RWPE1 (cell line): ENCODE data around the gene FKTN.
"Not testable (repeated sequence)": the region's sequence is repeated elsewhere in the genome, so short reads cannot be mapped to it uniquely, and the experiment has no call there.

Experiments
- CTCF ChIA-PET: fragments of 350-600 bp; sonication (Branson Sonifier 250); formaldehyde crosslinking; extraction: SDS; loops from one replicate; lab custom pipeline; 2021; lab: Yijun Ruan, JAX
- POLR2A ChIA-PET: fragments of 400-600 bp; formaldehyde crosslinking; extraction: SDS; loops from one replicate; lab custom pipeline; 2020; ENCODE audit warnings: antibody characterized with exemption; ENCODE audit not compliant: low non-redundant PET; lab: Yijun Ruan, JAX
- DNase-seq: peaks from one replicate; pipeline ENCODE4 v3.0.0; 2012; ENCODE audit warnings: low spot score
- H3K27ac ChIP-seq: fragments of 450-650 bp; 2 replicates; pipeline ENCODE4 v1.5.1; 2017
- CTCF ChIP-seq: fragments of 450-650 bp; conservative IDR thresholded peaks from 2 replicates; pipeline ENCODE4 v1.5.1; 2017; ENCODE audit warnings: low read depth, mild to moderate bottlenecking

Gene FKTN

GRCh38 chr9:105557804-105558610 is at the start of gene FKTN:
TSS of gene FKTN (plus strand) at chr9:105558131. CDS start at chr9:105575033, 16,902 bp downstream.
- CTCF ChIA-PET = interaction anchor here (0.6 to 0.7 kb wide), 2 partner anchors 411 to 668 kb away, joined by 4 to 7 read pairs; no protein-coding TSS in a partner anchor
- TF ChIP-seq CTCF = no peak
- POLR2A ChIA-PET = interaction anchor here (0.6 kb wide), 1 partner anchor 562 kb away, joined by 7 read pairs; no protein-coding TSS in a partner anchor
- peak; percentile 93 for DNase-seq
- H3K27ac ChIP-seq = peak within 1 kb of the TSS; percentile 55

- TF ChIP-seq CTCF = no peak
- CTCF ChIA-PET = no interaction called here
- no peak for DNase-seq
- POLR2A ChIA-PET = no interaction called here
- no peak overlapping the region for H3K27ac ChIP-seq
Observed at GRCh38 chr9:105508530-105508929, 49.4 kb upstream of the FKTN start.

- ChIA-PET POLR2A (no interaction called here), CTCF (interaction anchor here (0.7 kb wide), 1 partner anchor 69 kb away, joined by 10 read pairs; no protein-coding TSS in a partner anchor)
- peak; percentile 32 for DNase-seq
- TF ChIP-seq CTCF = no peak
- H3K27ac ChIP-seq = no peak overlapping the region
Observed at GRCh38 chr9:105510024-105510423, 47.9 kb upstream of the FKTN start.

- no peak for DNase-seq
- no peak for TF ChIP-seq CTCF
- H3K27ac ChIP-seq = no peak overlapping the region
- POLR2A ChIA-PET = interaction anchor here (0.6 kb wide), 1 partner anchor 1084 kb away, joined by 3 read pairs; no protein-coding TSS in a partner anchor
- CTCF ChIA-PET = interaction anchor here (0.6 to 0.7 kb wide), 2 partner anchors 1612 to 1662 kb away, joined by 3 read pairs; no protein-coding TSS in a partner anchor
Observed at GRCh38 chr9:105511446-105511845, 46.5 kb upstream of the FKTN start.

GRCh38 chr9:105515811-105516413 is 42.0 kb upstream of the FKTN start:
- ChIA-PET CTCF (no interaction called here), POLR2A (interaction anchor here (0.7 kb wide), 1 partner anchor 828 kb away, joined by 5 read pairs; no protein-coding TSS in a partner anchor)
- no peak overlapping the region for H3K27ac ChIP-seq
- no peak for TF ChIP-seq CTCF
- DNase-seq = no peak

GRCh38 chr9:105519710-105520369 is 38.1 kb upstream of the FKTN start:
- CTCF ChIA-PET = interaction anchor here (0.7 kb wide), 1 partner anchor 1031 kb away, joined by 3 read pairs; no protein-coding TSS in a partner anchor
- POLR2A ChIA-PET, H3K27ac ChIP-seq, DNase-seq: not testable (repeated sequence)

GRCh38 chr9:105520992-105521391 is 36.9 kb upstream of the FKTN start:
- POLR2A ChIA-PET, DNase-seq, CTCF ChIA-PET, H3K27ac ChIP-seq: not testable (repeated sequence)

- CTCF ChIA-PET, H3K27ac ChIP-seq, POLR2A ChIA-PET, DNase-seq: not testable (repeated sequence)
Observed at GRCh38 chr9:105522618-105523385, 35.1 kb upstream of the FKTN start.
